ENCODE results near the gene CD80.

GRCh38 chr3:119557877-119558269 is 1.5 kb downstream of the CD80 start:
- TF ChIP-seq, protein P1, sequence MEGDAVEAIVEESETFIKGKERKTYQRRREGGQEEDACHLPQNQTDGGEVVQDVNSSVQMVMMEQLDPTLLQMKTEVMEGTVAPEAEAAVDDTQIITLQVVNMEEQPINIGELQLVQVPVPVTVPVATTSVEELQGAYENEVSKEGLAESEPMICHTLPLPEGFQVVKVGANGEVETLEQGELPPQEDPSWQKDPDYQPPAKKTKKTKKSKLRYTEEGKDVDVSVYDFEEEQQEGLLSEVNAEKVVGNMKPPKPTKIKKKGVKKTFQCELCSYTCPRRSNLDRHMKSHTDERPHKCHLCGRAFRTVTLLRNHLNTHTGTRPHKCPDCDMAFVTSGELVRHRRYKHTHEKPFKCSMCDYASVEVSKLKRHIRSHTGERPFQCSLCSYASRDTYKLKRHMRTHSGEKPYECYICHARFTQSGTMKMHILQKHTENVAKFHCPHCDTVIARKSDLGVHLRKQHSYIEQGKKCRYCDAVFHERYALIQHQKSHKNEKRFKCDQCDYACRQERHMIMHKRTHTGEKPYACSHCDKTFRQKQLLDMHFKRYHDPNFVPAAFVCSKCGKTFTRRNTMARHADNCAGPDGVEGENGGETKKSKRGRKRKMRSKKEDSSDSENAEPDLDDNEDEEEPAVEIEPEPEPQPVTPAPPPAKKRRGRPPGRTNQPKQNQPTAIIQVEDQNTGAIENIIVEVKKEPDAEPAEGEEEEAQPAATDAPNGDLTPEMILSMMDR (conservative IDR thresholded peaks at IDR 0.05; ENCODE audit: low read depth, low read length) = no peak
- TF ChIP-seq EZH2 (IDR thresholded peaks at IDR 0.05; ENCODE audit: borderline replicate concordance, low read depth, low read length, poor library complexity, severe bottlenecking) = no peak
